Ramos (cell line): ENCODE measurements around the gene MEGF8.

Experiments used
- in situ Hi-C: fragments of 300-500 bp; cut with MboI; formaldehyde crosslinking; loops from one replicate; pipeline ENCODE4 v1.14.3; 2022; ENCODE audit warnings: low sequenced_read_pairs; ENCODE audit not compliant: unreplicated experiment

MEGF8 gene

DNA sequence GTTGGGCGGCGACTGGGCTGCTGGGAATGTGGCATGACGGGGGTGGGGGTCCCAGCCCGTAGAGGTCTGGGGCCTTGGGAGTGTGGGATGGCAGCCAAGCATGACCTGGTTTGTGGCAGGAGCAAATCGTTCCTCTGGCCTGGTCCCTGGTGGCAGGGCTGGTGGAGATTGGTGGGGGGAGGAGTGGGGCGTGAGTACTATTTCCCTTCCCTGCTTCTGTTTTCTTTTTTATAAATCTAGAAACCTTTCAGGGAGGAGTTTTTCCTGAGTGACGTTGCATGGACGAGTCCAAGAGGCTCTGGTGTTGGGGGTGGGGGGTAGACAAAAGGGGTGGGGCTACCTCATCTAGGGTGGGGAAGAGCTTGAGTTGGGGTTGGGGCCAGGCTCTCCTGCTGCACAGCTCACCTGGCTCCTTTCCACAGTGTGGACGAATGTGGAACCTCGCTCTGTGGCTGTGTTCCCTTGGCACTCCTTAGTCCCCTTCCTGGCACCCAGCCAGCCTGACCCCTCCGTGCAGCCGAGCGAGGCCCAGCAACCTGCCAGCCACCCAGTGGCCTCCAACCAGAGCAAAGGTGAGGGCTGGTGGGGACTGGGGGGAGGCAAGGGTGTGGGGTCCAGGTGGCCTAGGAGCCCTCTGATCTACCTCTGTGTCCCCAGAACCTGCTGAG lies 39.0 kb upstream of the MEGF8 start:
- in situ Hi-C loops, result loop anchor here (5.0 kb wide), 1 partner anchor 179 kb away; no protein-coding TSS in a partner anchor

DNA sequence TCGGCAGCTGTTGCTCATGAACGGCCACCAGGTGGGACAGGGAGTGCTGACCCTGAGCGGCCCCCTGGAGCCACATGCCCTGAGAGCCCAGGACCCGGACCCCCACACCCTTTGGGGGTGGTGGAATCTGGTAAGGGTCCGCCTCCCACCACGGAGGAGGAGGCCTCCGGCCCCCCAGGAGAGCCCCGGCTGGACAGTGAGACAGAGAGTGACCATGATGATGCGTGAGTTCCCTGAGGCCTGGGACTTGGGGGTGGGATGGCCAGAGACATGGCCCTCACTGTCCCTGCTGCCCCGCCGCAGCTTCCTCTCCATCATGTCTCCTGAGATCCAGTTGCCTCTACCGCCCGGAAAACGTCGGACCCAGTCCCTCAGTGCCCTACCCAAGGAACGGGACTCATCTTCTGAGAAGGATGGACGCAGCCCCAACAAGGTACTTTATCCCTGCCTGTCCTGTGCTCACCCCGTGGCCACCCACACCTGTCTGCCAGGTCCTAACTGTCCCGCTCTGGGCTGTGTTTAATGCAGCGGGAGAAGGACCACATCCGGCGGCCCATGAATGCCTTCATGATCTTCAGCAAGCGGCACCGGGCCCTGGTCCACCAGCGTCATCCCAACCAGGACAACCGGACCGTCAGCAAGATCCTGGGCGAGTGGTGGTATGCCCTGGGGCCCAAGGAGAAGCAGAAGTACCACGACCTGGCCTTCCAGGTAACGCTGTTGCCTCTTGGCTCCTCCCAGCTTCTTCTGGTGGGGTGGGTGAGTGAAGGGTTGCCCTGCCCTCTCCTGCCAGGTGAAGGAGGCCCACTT lies 38.2 kb upstream of the MEGF8 start:
- in situ Hi-C loops, result loop anchor here (5.0 kb wide), 1 partner anchor 180 kb away; no protein-coding TSS in a partner anchor

DNA sequence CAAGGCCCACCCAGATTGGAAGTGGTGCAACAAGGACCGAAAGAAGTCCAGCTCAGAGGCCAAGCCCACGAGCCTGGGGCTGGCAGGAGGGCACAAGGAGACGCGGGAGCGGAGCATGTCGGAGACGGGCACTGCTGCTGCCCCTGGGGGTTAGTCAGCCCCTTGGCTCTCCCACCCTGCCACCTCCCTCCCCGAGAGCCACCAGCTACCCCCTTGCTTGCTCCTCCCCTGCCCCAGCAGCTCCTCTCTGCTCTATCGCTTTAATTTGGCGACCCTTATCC lies 37.7 kb upstream of the MEGF8 start:
- in situ Hi-C loops, result loop anchor here (5.0 kb wide), 1 partner anchor 180 kb away; no protein-coding TSS in a partner anchor

DNA sequence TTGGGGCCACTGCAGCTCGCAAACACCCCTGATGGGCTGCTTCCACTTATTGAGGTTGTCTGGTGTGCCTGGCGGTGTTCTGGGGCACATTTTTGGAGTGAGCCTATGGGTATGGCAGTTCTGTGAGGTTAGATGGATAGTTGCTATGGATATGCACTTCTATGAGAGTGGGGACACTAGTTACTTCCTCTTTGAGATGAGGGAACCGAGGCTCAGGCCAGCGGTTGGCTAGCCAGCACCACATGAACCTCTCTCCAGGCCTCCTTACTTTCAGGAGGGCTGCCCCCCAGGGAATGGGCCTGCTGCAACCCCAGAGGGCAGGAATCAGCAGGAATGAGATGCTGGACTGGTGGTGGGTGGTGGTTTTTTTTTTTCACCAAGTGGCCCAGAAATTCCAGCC lies 37.0 kb upstream of the MEGF8 start:
- in situ Hi-C loops, result loop anchor here (5.0 kb wide), 1 partner anchor 181 kb away; no protein-coding TSS in a partner anchor

DNA sequence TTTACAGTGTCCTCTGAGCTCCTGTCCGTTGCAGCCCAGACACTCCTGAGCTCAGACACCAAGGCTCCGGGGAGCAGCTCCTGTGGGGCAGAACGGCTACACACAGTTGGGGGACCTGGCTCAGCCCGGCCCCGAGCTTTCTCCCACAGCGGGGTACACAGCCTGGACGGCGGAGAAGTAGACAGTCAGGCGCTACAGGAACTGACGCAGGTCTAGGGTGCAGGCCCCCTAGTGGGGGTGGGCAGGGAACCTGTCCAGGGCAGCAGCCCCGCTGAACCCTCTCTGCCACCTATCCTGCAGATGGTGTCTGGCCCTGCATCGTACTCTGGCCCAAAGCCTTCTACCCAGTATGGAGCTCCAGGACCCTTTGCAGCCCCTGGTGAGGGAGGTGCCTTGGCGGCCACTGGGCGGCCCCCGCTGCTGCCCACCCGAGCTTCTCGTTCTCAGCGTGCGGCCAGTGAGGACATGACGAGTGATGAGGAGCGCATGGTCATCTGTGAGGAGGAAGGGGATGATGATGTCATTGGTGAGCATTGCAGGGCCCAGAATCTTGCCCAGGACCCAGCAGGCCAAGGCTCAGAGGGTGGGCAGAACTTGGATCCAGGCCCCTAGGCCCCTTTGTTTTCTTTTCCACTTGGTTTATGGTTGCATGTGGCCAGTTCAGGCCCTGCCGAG lies 36.4 kb upstream of the MEGF8 start:
- in situ Hi-C loops, result loop anchor here (5.0 kb wide), 1 partner anchor 182 kb away; no protein-coding TSS in a partner anchor

DNA sequence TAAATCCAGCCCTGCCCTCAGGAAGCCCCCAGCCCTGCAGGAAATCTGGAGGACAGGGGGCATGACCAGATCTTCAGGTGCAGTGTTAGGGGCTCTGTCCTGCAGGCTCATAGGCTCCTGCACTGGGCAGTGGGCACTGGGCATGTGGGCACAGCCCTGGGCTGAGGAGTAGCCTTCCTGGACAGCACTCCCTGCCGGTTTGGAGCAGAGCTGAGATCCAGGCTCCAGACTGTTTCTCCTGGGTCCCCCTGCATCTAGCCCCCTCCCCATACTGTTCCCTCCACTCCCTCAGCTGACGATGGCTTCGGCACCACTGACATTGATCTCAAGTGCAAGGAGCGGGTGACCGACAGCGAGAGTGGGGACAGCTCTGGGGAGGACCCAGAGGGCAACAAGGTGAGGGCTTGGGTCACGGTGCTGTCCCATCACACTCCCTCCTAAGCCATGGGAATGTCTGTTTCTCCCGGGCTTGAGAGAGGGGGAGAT lies 35.8 kb upstream of the MEGF8 start:
- in situ Hi-C loops, result loop anchor here (5.0 kb wide), 1 partner anchor 182 kb away; no protein-coding TSS in a partner anchor

DNA sequence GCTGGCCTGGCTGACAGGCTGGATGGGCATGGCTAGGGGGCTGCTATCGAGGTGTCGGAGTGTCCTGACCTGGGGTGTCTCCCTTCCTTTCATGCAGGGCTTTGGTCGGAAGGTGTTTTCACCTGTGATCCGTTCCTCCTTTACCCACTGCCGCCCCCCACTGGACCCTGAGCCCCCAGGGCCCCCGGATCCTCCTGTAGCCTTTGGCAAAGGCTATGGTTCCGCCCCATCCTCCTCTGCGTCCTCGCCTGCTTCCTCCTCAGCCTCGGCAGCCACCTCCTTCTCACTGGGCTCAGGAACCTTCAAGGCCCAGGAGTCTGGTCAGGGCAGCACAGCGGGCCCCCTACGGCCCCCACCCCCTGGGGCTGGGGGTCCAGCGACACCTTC lies 35.3 kb upstream of the MEGF8 start:
- in situ Hi-C loops, result no loop called here

DNA sequence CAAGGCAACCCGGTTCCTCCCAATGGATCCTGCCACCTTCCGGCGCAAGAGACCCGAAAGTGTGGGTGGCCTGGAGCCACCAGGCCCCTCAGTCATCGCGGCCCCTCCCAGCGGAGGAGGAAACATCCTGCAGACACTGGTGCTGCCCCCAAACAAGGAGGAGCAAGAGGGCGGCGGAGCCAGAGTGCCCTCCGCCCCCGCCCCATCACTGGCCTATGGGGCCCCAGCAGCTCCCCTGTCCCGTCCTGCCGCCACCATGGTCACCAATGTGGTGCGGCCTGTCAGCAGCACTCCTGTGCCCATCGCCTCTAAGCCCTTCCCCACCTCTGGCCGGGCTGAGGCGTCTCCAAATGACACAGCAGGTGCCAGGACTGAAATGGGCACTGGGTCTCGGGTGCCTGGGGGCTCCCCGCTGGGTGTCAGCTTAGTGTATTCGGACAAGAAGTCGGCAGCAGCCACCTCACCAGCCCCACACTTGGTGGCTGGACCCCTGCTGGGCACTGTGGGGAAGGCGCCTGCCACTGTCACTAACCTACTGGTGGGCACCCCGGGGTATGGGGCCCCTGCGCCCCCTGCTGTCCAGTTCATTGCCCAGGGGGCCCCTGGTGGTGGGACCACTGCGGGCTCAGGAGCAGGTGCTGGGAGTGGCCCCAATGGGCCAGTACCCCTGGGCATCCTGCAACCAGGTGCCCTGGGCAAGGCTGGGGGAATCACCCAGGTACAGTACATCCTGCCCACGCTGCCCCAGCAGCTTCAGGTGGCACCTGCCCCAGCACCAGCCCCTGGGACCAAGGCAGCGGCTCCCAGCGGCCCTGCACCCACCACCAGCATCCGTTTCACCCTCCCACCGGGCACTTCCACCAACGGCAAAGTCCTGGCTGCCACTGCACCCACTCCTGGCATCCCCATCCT lies 34.7 kb upstream of the MEGF8 start:
- in situ Hi-C loops, result no loop called here

DNA sequence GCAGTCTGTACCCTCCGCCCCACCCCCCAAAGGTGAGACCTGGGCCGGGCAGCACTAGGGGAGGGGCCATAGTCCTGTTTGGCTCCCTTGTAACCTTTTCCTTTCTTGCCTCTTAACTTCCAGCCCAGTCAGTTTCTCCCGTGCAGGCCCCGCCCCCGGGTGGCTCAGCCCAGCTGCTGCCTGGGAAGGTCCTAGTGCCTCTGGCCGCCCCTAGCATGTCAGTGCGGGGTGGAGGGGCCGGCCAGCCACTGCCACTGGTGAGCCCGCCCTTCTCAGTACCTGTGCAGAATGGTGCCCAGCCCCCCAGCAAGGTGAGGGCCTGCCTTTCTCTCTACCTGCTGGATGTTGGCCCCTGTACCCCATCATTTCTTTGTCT lies 34.0 kb upstream of the MEGF8 start:
- in situ Hi-C loops, result no loop called here

DNA sequence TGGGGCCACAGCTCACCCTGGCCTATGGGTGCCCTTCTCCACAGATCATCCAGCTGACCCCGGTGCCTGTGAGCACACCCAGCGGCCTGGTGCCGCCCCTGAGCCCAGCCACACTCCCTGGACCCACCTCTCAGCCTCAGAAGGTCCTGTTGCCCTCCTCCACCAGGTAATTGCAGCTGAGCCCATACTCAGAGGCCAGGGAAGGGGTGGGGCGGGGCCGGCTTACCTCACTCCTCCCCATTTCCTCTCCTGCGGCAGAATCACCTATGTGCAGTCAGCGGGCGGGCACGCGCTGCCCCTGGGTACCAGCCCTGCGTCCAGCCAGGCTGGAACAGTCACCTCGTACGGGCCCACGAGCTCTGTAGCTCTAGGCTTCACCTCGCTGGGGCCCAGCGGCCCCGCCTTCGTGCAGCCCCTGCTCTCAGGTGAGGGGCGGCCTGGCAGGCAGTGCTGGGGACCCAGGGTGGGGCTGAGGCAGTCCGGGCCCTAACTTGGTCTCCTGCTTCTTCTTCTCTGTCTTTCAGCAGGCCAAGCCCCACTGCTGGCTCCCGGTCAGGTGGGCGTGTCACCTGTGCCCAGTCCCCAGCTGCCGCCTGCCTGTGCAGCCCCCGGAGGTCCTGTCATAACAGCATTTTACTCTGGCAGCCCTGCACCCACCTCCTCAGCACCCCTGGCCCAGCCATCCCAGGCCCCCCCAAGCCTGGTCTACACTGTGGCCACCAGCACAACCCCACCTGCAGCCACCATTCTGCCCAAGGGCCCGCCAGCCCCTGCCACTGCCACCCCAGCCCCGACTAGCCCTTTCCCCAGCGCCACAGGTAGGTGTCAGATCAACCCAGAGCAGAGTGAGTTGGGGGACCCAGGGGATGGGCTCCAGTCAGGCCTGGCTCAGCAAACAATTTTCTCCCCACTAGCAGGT lies 33.1 kb upstream of the MEGF8 start:
- in situ Hi-C loops, result no loop called here

DNA sequence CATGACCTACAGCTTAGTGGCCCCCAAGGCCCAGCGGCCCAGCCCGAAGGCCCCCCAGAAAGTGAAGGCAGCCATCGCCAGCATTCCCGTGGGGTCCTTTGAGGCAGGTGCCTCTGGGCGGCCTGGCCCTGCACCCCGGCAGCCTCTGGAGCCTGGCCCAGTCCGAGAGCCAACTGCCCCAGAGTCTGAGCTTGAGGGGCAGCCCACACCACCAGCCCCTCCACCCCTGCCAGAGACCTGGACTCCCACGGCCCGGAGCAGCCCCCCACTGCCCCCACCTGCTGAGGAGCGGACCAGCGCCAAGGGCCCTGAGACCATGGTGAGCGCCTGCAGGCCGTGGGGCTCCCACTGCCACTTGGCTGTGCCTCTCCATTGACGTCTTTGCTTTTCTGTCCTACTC lies 32.5 kb upstream of the MEGF8 start:
- in situ Hi-C loops, result no loop called here

DNA sequence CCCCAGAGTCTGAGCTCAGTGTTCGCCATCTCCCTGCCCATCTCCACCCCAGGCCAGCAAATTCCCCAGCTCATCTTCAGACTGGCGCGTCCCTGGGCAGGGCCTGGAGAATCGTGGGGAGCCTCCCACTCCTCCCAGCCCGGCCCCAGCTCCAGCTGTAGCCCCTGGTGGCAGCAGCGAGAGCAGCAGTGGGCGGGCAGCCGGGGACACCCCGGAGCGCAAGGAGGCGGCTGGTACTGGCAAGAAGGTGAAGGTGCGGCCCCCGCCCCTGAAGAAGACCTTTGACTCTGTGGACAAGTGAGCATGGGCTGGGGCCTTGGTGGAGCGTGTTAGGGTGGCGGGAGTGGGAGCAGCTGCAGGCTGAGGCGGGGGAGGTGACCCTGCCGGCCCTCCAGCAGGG lies 31.9 kb upstream of the MEGF8 start:
- in situ Hi-C loops, result no loop called here

DNA sequence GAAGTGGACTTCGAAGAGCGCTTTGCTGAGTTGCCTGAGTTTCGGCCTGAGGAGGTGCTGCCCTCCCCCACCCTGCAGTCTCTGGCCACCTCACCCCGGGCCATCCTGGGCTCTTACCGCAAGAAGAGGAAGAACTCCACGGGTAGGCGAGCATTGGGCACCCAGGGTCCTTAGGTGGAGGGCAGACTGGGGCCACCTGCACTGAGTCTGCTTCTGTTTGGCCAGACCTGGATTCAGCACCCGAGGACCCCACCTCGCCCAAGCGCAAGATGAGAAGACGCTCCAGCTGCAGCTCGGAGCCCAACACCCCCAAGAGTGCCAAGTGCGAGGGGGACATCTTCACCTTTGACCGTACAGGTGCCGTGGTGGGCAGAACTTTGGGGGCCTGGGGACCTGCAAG lies 31.5 kb upstream of the MEGF8 start:
- in situ Hi-C loops, result no loop called here

DNA sequence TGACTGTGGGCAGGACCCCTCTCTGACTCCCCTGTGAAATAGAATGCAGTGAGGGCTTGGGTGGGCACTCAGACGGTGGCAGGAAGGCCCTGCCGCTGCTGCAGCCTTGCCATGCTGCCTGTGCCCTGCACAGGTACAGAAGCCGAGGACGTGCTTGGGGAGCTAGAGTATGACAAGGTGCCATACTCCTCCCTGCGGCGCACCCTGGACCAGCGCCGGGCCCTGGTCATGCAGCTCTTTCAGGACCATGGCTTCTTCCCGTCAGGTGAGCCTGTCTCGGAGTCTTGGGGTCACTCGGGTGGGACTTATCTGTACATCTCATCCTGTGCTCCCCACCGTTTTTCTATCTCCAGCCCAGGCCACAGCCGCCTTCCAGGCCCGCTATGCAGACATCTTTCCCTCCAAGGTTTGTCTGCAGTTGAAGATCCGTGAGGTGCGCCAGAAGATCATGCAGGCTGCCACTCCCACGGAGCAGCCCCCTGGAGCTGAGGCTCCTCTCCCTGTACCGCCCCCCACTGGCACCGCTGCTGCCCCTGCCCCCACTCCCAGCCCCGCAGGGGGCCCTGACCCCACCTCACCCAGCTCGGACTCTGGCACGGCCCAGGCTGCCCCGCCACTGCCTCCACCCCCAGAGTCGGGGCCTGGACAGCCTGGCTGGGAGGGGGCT lies 30.8 kb upstream of the MEGF8 start:
- in situ Hi-C loops, result no loop called here

DNA sequence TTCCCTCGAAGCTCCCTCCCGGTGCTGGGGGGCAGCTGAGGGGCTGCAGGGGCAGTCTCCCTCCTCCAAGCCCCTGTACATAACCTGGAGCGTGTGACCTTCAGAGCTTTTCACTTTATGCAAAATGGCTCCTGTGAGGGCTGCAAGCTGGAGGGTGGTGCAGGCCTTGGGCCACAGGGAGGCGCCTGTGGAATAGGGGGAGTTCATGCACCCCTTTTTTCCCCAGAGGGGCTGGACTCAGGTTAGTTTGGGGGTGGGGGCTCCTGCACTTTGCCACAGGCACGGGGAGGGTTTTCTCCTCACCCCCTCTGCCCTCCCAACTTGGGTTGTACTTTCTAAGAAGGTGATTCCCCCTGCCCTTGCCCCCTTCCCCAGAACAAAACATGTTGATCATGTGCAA lies 30.1 kb upstream of the MEGF8 start:
- in situ Hi-C loops, result no loop called here

DNA sequence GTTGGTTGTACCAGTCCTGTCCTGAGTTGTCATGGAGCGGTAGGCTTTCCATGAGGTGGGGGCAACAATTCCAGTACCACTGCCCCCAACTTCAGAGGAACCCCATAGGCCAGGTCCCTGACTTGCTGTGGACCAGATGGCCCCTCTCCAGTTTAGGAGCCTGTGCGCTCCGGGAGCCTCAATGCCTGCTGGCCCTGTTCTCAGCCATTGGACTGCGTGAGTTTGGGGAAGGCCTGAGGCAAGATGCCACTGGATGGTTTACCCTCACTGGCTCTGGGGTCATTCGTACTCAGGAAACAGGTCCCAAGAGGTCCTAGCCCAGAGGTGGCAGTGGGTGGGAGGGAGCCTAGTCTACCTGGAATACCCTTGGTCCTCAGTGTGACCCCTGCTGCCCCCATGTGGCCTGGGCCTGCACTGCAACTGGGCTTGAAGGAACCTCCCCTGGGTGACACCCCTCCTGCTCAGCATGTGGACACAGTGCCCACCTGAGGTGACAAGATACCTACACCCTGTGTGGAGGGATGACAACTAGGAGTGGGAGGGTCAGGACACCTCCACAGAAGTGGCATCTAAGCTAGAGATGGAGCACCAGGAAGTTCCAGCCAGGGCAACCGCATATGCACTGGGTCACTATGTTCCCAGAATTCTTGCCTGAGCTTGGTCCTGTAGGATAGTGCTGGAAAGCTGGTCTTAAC lies 29.5 kb upstream of the MEGF8 start:
- in situ Hi-C loops, result no loop called here

DNA sequence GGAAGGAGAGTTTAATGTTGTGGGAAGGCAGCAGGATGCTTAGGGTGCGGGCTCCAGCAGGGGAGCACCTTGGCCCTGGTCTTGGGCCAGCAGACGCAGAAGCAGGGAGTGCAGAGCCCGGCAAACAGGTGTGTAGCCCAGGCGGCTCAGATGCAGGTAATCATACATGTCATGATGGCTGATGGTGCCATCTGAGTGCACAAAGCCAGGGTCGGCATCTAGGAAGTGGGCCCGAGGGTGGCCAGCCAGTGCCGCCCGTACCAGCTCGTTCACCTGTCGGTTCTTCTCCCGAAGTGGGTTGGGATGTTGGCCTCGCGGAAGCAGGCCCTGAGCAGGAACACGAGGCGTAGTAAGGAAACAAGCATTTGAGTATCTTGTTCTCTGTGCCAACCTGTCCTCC lies 28.4 kb upstream of the MEGF8 start:
- in situ Hi-C loops, result no loop called here

DNA sequence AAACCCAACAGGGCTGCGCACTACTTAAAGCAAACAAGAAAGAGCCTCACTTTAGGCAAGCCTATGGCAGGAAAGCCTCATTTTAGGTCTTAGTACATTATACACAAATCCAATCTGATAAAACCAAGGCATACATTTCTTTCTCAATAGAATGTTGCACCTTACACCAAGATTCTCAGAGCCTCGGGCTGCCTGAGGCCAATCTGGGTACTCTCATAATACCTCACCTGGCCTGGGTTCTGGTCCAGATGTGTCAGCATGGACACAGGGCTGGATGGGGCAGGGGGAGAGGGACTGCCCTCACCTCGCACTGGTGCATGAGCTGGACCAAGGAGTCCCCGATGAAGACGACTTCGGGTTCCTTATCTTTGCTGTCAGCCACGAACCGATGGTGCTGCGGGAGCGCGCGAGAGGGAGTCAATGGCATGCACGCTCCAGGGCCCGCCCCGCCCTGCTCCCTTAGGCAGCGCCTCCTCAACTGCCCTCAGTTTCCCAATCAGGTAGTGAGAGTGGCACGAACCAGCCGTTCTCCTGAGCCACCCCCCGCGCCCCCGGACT lies 23.7 kb upstream of the MEGF8 start, which contains the start of gene PRR19:
Gene PRR19 (plus strand): TSS at position 487 of the 558 bp plus-strand sequence. CDS start 7,453 bp downstream, outside the sequence.
- in situ Hi-C loops, result no loop called here
